ENCODE data around the gene EDDM13. TPM values are rescaled to one million over a fixed set of nuclear protein-coding genes. Genes with fewer than 3 reads are reported as not detected.
"Not testable (repeated sequence)": the region's sequence is repeated elsewhere in the genome, so short reads cannot be mapped to it uniquely, and the experiment has no call there.

The EDDM13 gene, protein sequence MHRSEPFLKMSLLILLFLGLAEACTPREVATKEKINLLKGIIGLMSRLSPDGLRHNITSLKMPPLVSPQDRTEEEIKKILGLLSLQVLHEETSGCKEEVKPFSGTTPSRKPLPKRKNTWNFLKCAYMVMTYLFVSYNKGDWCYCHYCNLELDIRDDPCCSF
- 1 to 10 TPM in 1 of 6 donors, under 1 TPM in 1, not detected in 4; 0.89 to 1.2 TPM for total RNA-seq

DNA sequence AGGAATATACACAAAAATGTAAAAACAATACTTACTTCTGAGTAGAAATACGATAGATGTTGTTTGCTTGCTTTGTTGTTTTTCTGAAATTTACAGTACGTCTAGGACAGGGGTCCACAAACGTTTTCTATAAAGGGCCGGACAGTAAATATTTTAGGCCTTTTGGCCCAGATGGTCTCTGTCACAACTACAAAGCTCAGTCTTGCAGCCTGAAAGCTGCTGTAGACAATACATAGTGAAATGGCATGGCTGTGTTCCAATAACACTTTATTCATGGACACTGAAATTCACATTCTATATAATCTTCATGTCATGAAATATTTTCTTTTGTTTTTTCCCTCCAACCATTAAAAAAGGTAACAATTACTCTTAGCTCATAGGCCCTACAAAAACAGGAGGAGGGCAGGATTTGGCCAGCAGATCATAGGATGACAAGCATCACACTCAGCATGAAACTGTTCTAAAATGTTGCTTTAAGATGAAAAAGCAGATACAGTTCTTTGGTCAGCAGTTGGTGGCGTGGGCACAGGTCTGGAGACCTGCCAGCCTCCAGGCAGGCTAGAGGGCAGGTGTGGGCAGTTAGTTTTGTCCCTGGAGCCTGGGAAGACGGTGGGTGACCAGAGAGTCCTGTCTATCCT lies at the start of gene EDDM13:
Gene EDDM13, plus strand, starts transcription at position 588 of the 638 bp plus-strand sequence. CDS start 87 bp downstream, outside the sequence.
- no peak for DNase-seq
- peaks cover 0 to 4% (median 2%) of the 10 kb centered on the region in 4 donors for H3K36me3 ChIP-seq
- H3K27ac ChIP-seq = no peak within 1 kb of the TSS
- 85 to 89% methylated on average over 6 of the region's 6 CpGs for whole genome bisulfite sequencing, 2 donors
- no peaks in the 10 kb centered on the region for H3K27me3 ChIP-seq
- no peaks in the 10 kb centered on the region for H3K9me3 ChIP-seq
- H3K4me3 ChIP-seq = no peak within 1 kb of the TSS
- TF ChIP-seq POLR2A (IDR thresholded peaks at IDR 0.05) (no peak), POLR2AphosphoS5 (IDR thresholded peaks at IDR 0.05) (no peak), CTCF (IDR thresholded peaks at IDR 0.05) (no peak), EP300 (IDR thresholded peaks at IDR 0.05) (no peak)
- peaks cover 0 to 6% (median 0%) of the 10 kb centered on the region in 4 donors for H3K4me1 ChIP-seq
- no peak for ATAC-seq (ENCODE audit: low FRiP score in 2 of 2)

DNA sequence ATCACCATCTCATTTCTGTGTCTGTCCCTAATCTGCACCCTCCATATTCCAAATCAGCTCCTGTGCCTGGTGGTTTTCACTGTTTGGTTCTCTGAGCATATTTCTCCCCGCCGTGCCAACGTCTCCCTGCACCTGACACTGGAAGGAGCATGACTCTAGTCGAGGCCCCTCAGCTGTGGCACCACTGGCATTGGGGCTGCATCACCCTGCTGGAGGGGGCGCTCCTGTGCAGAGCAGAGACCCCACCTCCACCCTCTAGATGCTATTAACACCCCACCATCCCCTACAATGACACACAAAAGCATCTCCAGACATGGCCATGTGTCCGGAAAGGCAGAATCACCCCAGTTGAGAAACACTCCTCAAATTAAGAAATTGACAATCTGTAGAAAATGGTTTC lies 49.6 kb upstream of the EDDM13 start:
- Histone ChIP-seq H3K27me3 (no peaks in the 10 kb centered on the region), H3K36me3 (peaks cover 0 to 3% (median 0%) of the 10 kb centered on the region in 4 donors), H3K27ac (no peak overlapping the region), H3K4me3 (no peak overlapping the region), H3K4me1 (no peaks in the 10 kb centered on the region), H3K9me3 (no peaks in the 10 kb centered on the region)
- no peak for DNase-seq
- TF ChIP-seq CTCF (IDR thresholded peaks at IDR 0.05) (no peak), POLR2A (IDR thresholded peaks at IDR 0.05) (no peak), POLR2AphosphoS5 (IDR thresholded peaks at IDR 0.05) (no peak), EP300 (IDR thresholded peaks at IDR 0.05) (no peak)
- ATAC-seq (ENCODE audit: low FRiP score in 2 of 2) = no peak
- WGBS, 2 donors = 77 to 80% methylated on average over 6 of the region's 6 CpGs

GRCh38 chr19:56223481-56223880 lies 49.1 kb upstream of the EDDM13 start:
- Histone ChIP-seq H3K4me1 (no peaks in the 10 kb centered on the region), H3K27me3 (no peaks in the 10 kb centered on the region), H3K4me3 (no peak overlapping the region), H3K9me3 (no peaks in the 10 kb centered on the region), H3K27ac (no peak overlapping the region), H3K36me3 (peaks cover 0 to 3% (median 0%) of the 10 kb centered on the region in 4 donors)
- no peak for ATAC-seq (ENCODE audit: low FRiP score in 2 of 2)
- no peak for TF ChIP-seq POLR2AphosphoS5 (IDR thresholded peaks at IDR 0.05)
- TF ChIP-seq CTCF (IDR thresholded peaks at IDR 0.05) = no peak
- no peak for TF ChIP-seq EP300 (IDR thresholded peaks at IDR 0.05)
- TF ChIP-seq POLR2A (IDR thresholded peaks at IDR 0.05) = no peak
- 92 to 93% methylated on average over 9 of the region's 9 CpGs for WGBS, 2 donors
- no peak for DNase-seq

DNA sequence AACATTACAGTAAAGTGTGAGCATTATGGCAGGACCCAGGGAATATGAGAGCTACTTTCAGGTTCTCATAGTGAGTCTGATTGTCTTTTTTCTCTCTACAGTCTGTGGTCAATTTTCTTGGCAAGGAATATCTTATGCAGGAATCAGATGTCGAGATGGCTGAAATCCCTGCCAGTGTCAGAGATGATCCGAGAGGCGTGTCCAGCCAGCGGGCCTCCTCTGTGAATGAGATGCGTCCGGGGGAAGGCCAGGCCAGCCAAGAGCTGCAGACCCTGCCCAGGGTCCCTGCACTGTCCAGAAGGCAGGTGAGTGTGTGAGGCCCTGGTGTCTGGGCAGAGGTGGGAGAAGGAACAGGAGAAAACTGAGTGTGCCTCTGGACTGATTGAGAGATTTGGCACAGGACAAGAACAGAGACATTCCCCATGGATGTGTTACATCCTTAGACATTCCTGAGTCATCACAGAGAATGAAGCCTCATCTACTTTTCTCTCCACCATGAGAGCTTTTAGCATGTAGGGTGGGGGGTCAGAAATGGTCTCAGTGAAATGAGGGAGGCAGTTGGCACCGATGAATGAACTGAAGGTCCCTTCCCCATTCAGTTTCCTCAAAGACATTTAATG lies 27.3 kb upstream of the EDDM13 start:
- Histone ChIP-seq H3K4me3 (no peak overlapping the region), H3K36me3 (no peaks in the 10 kb centered on the region), H3K27me3 (no peaks in the 10 kb centered on the region), H3K27ac (no peak overlapping the region), H3K4me1 (no peaks in the 10 kb centered on the region), H3K9me3 (no peaks in the 10 kb centered on the region)
- TF ChIP-seq CTCF (IDR thresholded peaks at IDR 0.05) = no peak
- no peak for TF ChIP-seq EP300 (IDR thresholded peaks at IDR 0.05)
- TF ChIP-seq POLR2AphosphoS5 (IDR thresholded peaks at IDR 0.05) = no peak
- TF ChIP-seq POLR2A (IDR thresholded peaks at IDR 0.05) = no peak
- ATAC-seq (ENCODE audit: low FRiP score in 2 of 2) (peak in 1 of 2 donors; percentile 38), DNase-seq (no peak)
- WGBS, 2 donors = 86 to 90% methylated on average over 7 of the region's 7 CpGs

DNA sequence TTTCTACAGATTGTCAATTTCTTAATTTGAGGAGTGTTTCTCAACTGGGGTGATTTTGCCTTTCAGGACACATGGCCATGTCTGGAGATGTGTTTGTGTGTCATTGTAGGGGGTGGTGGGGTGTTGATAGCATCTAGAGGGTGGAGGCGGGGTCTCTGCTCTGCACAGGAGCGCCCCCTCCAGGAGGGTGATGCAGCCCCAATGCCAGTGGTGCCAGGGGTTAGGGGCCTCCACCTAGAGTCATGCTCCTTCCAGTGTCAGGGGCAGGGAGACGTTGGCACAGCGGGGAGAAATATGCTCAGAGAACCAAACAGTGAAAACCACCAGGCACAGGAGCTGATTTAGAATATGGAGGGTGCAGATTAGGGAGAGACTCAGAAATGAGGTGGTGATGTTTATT lies 26.8 kb upstream of the EDDM13 start:
- not testable (repeated sequence) for DNase-seq; H3K36me3 ChIP-seq; H3K27me3 ChIP-seq; H3K4me3 ChIP-seq; H3K27ac ChIP-seq; H3K9me3 ChIP-seq; ATAC-seq (ENCODE audit: low FRiP score in 2 of 2); H3K4me1 ChIP-seq
- WGBS, 2 donors = 66 to 71% methylated on average over 4 of the region's 4 CpGs

GRCh38 chr19:56248736-56249338 lies 23.7 kb upstream of the EDDM13 start:
- not testable (repeated sequence) for H3K9me3 ChIP-seq; H3K4me1 ChIP-seq; H3K27ac ChIP-seq; H3K36me3 ChIP-seq; ATAC-seq (ENCODE audit: low FRiP score in 2 of 2); DNase-seq; H3K4me3 ChIP-seq; H3K27me3 ChIP-seq
- WGBS, 2 donors = 91 to 99% methylated on average over 5 to 8 of the region's 8 CpGs
